Keratinocyte (primary cell): ENCODE results near the gene AOC1.

Experiments
- EZH2 ChIP-seq: IDR thresholded peaks from one replicate; pipeline ENCODE4 v1.6.1; 2012; ENCODE audit warnings: inconsistent platforms, mild to moderate bottlenecking, low read length, moderate library complexity
- TF ChIP-seq, protein P1 (sequence below), 3 experiments: IDR thresholded peaks in 1 of 3; conservative IDR thresholded peaks in 1 of 3; optimal IDR thresholded peaks in 1 of 3; 2 replicates in 2 of 3; 3 replicates in 1 of 3; pipeline versions ENCODE3 to v1.5.1; 2011; ENCODE audit warnings: low read length in 3 of 3, mild to moderate bottlenecking in 3 of 3, moderate library complexity in 2 of 3, control low read depth in 1 of 3, inconsistent platforms in 1 of 3; ENCODE audit not compliant: insufficient read depth in 2 of 3; ENCODE audit errors: extremely low read depth in 1 of 3

DNA sequence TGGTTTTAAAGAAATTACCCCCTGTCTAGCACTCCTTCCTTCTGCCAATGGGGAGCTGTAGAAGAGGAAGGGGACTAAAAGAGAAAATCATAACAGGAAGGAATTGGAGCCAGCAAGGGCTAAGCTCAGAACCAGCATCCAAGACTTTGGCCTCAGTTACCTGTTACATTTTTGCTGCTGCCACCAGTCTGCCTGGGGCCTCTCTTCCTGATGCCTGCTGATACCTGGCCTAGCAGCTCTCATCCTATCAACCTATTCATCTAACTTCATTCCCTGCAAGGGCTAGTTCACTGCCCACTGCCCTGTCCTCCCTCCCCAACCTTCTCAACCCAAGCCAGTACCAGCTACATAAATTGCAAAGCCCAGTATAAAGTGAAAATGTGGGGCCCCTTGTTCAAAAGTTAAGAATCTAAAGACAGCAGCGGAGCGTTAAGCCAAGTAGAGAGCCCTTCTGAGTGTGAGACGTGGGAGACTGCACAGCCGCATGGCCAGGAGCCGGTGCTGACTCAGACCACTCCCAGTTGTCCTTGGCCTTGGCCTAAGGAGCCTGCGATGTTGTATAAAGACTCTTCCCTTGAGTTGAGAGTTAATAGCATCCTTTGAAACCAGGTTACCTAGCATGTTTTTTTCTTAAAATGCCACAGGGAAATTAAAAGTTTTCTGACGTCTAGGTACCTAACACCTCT, 13.2 kb upstream of the AOC1 start:
- TF ChIP-seq EZH2, result no peak
- TF ChIP-seq, protein P1, sequence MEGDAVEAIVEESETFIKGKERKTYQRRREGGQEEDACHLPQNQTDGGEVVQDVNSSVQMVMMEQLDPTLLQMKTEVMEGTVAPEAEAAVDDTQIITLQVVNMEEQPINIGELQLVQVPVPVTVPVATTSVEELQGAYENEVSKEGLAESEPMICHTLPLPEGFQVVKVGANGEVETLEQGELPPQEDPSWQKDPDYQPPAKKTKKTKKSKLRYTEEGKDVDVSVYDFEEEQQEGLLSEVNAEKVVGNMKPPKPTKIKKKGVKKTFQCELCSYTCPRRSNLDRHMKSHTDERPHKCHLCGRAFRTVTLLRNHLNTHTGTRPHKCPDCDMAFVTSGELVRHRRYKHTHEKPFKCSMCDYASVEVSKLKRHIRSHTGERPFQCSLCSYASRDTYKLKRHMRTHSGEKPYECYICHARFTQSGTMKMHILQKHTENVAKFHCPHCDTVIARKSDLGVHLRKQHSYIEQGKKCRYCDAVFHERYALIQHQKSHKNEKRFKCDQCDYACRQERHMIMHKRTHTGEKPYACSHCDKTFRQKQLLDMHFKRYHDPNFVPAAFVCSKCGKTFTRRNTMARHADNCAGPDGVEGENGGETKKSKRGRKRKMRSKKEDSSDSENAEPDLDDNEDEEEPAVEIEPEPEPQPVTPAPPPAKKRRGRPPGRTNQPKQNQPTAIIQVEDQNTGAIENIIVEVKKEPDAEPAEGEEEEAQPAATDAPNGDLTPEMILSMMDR (optimal IDR thresholded peaks at IDR 0.05 in 1 of 3, IDR thresholded peaks at IDR 0.05 in 1 of 3, conservative IDR thresholded peaks at IDR 0.05 in 1 of 3; ENCODE audit: extremely low read depth in 1 of 3, insufficient read depth in 2 of 3, low read length in 3 of 3), result no peak
